ENCODE results near the gene FGD2. TPM values are rescaled to one million over a fixed set of nuclear protein-coding genes. Genes with fewer than 3 reads are reported as not detected.

The FGD2 gene
- total and polyA plus RNA-seq, 9 of the 15 experiments (the other 6 are each of a cell fraction or from before 2014, with no cell fraction given), result 0.09 TPM; not detected in 8

GRCh38 chr6:37029249-37029971 lies 24.0 kb downstream of the FGD2 start (continued):
- TF ChIP-seq ZNF282 (CRISPR knock-in tag; IDR thresholded peaks at IDR 0.05) (no peak), SMARCA5 (IDR thresholded peaks at IDR 0.05) (peak; percentile 79), NCOA2 (IDR thresholded peaks at IDR 0.05; ENCODE audit: partially characterized antibody in 2 of 2) (no peak), ERF (CRISPR knock-in tag; IDR thresholded peaks at IDR 0.05) (no peak), ZNF347 (CRISPR knock-in tag; IDR thresholded peaks at IDR 0.05; ENCODE audit: low read depth) (no peak), DACH1 (IDR thresholded peaks at IDR 0.05; ENCODE audit: partially characterized antibody) (peak; percentile 76), ZC3H11A (IDR thresholded peaks at IDR 0.05; ENCODE audit: low read depth, low read length) (peak; percentile 78; the same call in 1 of the 2 replicates), ZNF165 (CRISPR knock-in tag; IDR thresholded peaks at IDR 0.05; ENCODE audit: borderline replicate concordance) (no peak), JUND (IDR thresholded peaks at IDR 0.05; ENCODE audit: borderline replicate concordance, low read depth, low read length) (peak; percentile 99), JUND (tag; IDR thresholded peaks at IDR 0.05; ENCODE audit: borderline replicate concordance, low read depth, low read length) (peak; percentile 98), KDM2B (CRISPR knock-in tag; IDR thresholded peaks at IDR 0.05) (no peak), SMC3 (conservative IDR thresholded peaks at IDR 0.05; ENCODE audit: insufficient read depth, low read depth, low read length) (peak; percentile 100), GMEB1 (CRISPR knock-in tag; IDR thresholded peaks at IDR 0.05) (no peak), ZNF561 (CRISPR knock-in tag; conservative IDR thresholded peaks at IDR 0.05) (no peak), CBX1 (IDR thresholded peaks at IDR 0.05; ENCODE audit: low read depth) (peak; percentile 90), CREB3 (tag; conservative IDR thresholded peaks at IDR 0.05; ENCODE audit: low read depth) (peak; percentile 56; the same call in 1 of the 2 replicates), SIN3B (IDR thresholded peaks at IDR 0.05; ENCODE audit: low read depth) (no peak; the same call in 1 of the 2 replicates), LEF1 (IDR thresholded peaks at IDR 0.05) (peak; percentile 39; the same call in 1 of the 2 replicates), SPI1 (IDR thresholded peaks at IDR 0.05; ENCODE audit: borderline replicate concordance, low read depth, low read length) (peak; percentile 96), TRIM28 (IDR thresholded peaks at IDR 0.05) (peak; percentile 45; the same call in 1 of the 2 replicates), FOXJ2 (tag; IDR thresholded peaks at IDR 0.05) (0 out of 2 replicates have a peak, but pooled peaks have one; percentile 39), NELFE (IDR thresholded peaks at IDR 0.05; ENCODE audit: insufficient read depth, insufficient read length) (no peak), TCF7 (IDR thresholded peaks at IDR 0.05; ENCODE audit: borderline replicate concordance) (no peak; the same call in 1 of the 2 replicates), ZNF551 (CRISPR knock-in tag; IDR thresholded peaks at IDR 0.05) (no peak), NCOA6 (IDR thresholded peaks at IDR 0.05) (no peak), PHB2 (IDR thresholded peaks at IDR 0.05; ENCODE audit: low read depth) (no peak), BRCA1 (IDR thresholded peaks at IDR 0.05) (no peak), BRCA1 (CRISPR knock-in tag; IDR thresholded peaks at IDR 0.05) (no peak), IFI16 (CRISPR knock-in tag; IDR thresholded peaks at IDR 0.05) (0 out of 2 replicates have a peak, but pooled peaks have one; percentile 8)
- TF ChIP-seq, protein P1, sequence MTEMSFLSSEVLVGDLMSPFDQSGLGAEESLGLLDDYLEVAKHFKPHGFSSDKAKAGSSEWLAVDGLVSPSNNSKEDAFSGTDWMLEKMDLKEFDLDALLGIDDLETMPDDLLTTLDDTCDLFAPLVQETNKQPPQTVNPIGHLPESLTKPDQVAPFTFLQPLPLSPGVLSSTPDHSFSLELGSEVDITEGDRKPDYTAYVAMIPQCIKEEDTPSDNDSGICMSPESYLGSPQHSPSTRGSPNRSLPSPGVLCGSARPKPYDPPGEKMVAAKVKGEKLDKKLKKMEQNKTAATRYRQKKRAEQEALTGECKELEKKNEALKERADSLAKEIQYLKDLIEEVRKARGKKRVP (CRISPR knock-in tag; IDR thresholded peaks at IDR 0.05), result no peak
